B cell (primary cell): ENCODE results near the gene PIF1. TPM values are rescaled to one million over a fixed set of nuclear protein-coding genes. Genes with fewer than 3 reads are reported as not detected.

Experiments
- ATAC-seq: fragments of 200-7000 bp; cut with Tn5 transposase; one replicate; pipeline ENCODE4 v1.10.0; 2021; ENCODE audit warnings: low read depth, mild to moderate bottlenecking, moderate number of reproducible peaks, moderate library complexity
- CTCF ChIA-PET: fragments of 350-600 bp; sonication (Branson Sonifier 250); formaldehyde crosslinking; loops from one replicate; lab custom pipeline; 2021; ENCODE audit warnings: antibody characterized with exemption, inconsistent platforms; lab: Charles Lee
- POLR2A ChIA-PET: fragments of 350-600 bp; sonication (Branson Sonifier 250); formaldehyde crosslinking; loops from one replicate; lab custom pipeline; 2021; ENCODE audit warnings: antibody characterized with exemption; lab: Charles Lee
- DNase-seq: peaks from one replicate; pipeline ENCODE4 v3.0.0; 2013
- H2AFZ ChIP-seq: 2 replicates; pipeline ENCODE4 v1.6.1; 2012; ENCODE audit warnings: mild to moderate bottlenecking, low read depth, low read length; ENCODE audit not compliant: insufficient read depth, poor library complexity, severe bottlenecking
- H3K27ac ChIP-seq, 2 donors: 1 replicate in 1 of 2; 2 replicates in 1 of 2; pipeline ENCODE4 v1.5.1; 2012 to 2013; ENCODE audit warnings: low read length in 2 of 2, mild to moderate bottlenecking in 2 of 2, moderate library complexity in 1 of 2
- H3K27me3 ChIP-seq, 4 experiments: fragments of 200-600 bp in 1 of 4; sonication (generic) in 1 of 4; replicated peaks in 1 of 4; 1 replicate in 2 of 4; 2 replicates in 2 of 4; pipeline versions ENCODE4 v1.6.1 to v1.7.0; 2013 to 2016; ENCODE audit warnings: low read length in 3 of 4, mild to moderate bottlenecking in 2 of 4, mixed read lengths in 1 of 4, moderate library complexity in 1 of 4; ENCODE audit not compliant: insufficient read depth in 4 of 4, control insufficient read depth in 3 of 4; ENCODE audit errors: control extremely low read depth in 1 of 4
- H3K36me3 ChIP-seq, 2 experiments: replicated peaks in 1 of 2; 1 replicate in 1 of 2; 2 replicates in 1 of 2; pipeline versions ENCODE4 v1.6.1 to v1.7.1; 2013; ENCODE audit warnings: low read length in 1 of 2; ENCODE audit not compliant: insufficient read depth in 2 of 2, control insufficient read depth in 1 of 2; ENCODE audit errors: control extremely low read depth in 1 of 2, extremely low read depth in 1 of 2
- H3K4me1 ChIP-seq, 2 donors: fragments of 200-600 bp in 1 of 2; sonication (generic) in 1 of 2; 1 replicate in 1 of 2; 2 replicates in 1 of 2; pipeline versions ENCODE4 v1.5.1 to v1.6.1; 2013 to 2017; ENCODE audit warnings: low read length in 2 of 2; ENCODE audit not compliant: control insufficient read depth in 2 of 2, insufficient read depth in 2 of 2
- H3K4me2 ChIP-seq: replicated peaks from 2 replicates; pipeline ENCODE3; 2012; ENCODE audit warnings: mild to moderate bottlenecking, low read depth, low read length; ENCODE audit not compliant: poor library complexity, severe bottlenecking
- H3K4me3 ChIP-seq, 5 experiments: fragments of 200-600 bp in 1 of 5; sonication (generic) in 1 of 5; 1 replicate in 3 of 5; 2 replicates in 2 of 5; pipeline versions ENCODE4 v1.5.1 to v1.7.0; 2011 to 2016; ENCODE audit warnings: low read length in 4 of 5, mild to moderate bottlenecking in 4 of 5, low read depth in 2 of 5, control low read depth in 1 of 5, moderate library complexity in 1 of 5; ENCODE audit not compliant: insufficient read depth in 1 of 5; ENCODE audit errors: control extremely low read depth in 1 of 5, extremely low read depth in 1 of 5
- H3K79me2 ChIP-seq: fragments of 200-600 bp; sonication (generic); one replicate; pipeline ENCODE4 v1.6.0; 2016; ENCODE audit warnings: low read length; ENCODE audit not compliant: control insufficient read depth, insufficient read depth
- H3K9ac ChIP-seq: fragments of 200-600 bp; sonication (generic); 2 replicates; pipeline ENCODE4 v1.6.1; 2017; ENCODE audit warnings: mild to moderate bottlenecking, low read length, moderate library complexity
- H3K9me3 ChIP-seq, 3 donors: one replicate each; pipeline versions ENCODE4 v1.6.1 to v1.7.1; 2013; ENCODE audit warnings: low read length in 2 of 3; ENCODE audit not compliant: control insufficient read depth in 2 of 3, insufficient read depth in 1 of 3; ENCODE audit errors: control extremely low read depth in 1 of 3
- H4K20me1 ChIP-seq: 2 replicates; pipeline ENCODE4 v1.6.0; 2012; ENCODE audit warnings: mild to moderate bottlenecking, low read length; ENCODE audit not compliant: insufficient read depth, control insufficient read depth, poor library complexity, severe bottlenecking
- H3K27ac Mint-ChIP-seq: one replicate; pipeline ENCODE4 v1.8.0; 2021; ENCODE audit warnings: mixed read lengths
- H3K27me3 Mint-ChIP-seq: one replicate; pipeline ENCODE4 v1.8.0; 2021; ENCODE audit warnings: mixed read lengths
- H3K4me1 Mint-ChIP-seq: one replicate; pipeline ENCODE4 v1.8.0; 2021; ENCODE audit warnings: mixed read lengths
- H3K4me3 Mint-ChIP-seq: one replicate; pipeline ENCODE4 v1.8.0; 2021; ENCODE audit warnings: mixed read lengths
- H3K9me3 Mint-ChIP-seq: one replicate; pipeline ENCODE4 v1.8.0; 2022; ENCODE audit warnings: mixed read lengths; ENCODE audit not compliant: insufficient read depth
- CTCF ChIP-seq: fragments of 200-600 bp; IDR thresholded peaks from one replicate; pipeline ENCODE4 v1.8.0; 2022; ENCODE audit warnings: antibody characterized with exemption, mild to moderate bottlenecking
- EZH2 ChIP-seq: IDR thresholded peaks from 2 replicates; pipeline ENCODE4 v1.6.1; 2012; ENCODE audit warnings: borderline replicate concordance, low read depth, mild to moderate bottlenecking, moderate library complexity, low read length; ENCODE audit not compliant: insufficient read depth, poor library complexity, severe bottlenecking
- WGBS: methylation state at CpG from one replicate; pipeline ENCODE4 v1.1.5; 2013; ENCODE audit warnings: missing lambda C conversion rate; ENCODE audit not compliant: insufficient coverage; 5-methylcytosine and 5-hydroxymethylcytosine counted together
- intact Hi-C: fragments of 100-400 bp; cut with micrococcal nuclease; formaldehyde crosslinking; loops from one replicate; pipeline ENCODE4 v1.10.0; 2022
- polyA plus RNA-seq: library from polyadenylated mRNA; depleted of rRNA; stranded (reverse); fragments of >200 nt; gene quantifications from 2 replicates; pipeline ENCODE4 v1.2.3, GENCODE V29; 2012
- total RNA-seq, 2 donors: library from RNA; stranded (reverse); fragments of 120-200 nt in 1 of 2; gene quantifications; 1 replicate in 1 of 2; 2 replicates in 1 of 2; pipeline versions ENCODE4 v1.2.3 to v1.2.4, GENCODE V29; 2013 to 2022

The PIF1 gene
- total and polyA plus RNA-seq, 2 donors (not counting 1 experiment from before 2014, with no cell fraction given) = 2.0 to 6.2 TPM

- no peak for TF ChIP-seq EZH2
- TF ChIP-seq CTCF = no peak
- 65% methylated on average over 3 of the region's 4 CpGs for WGBS
- no peaks in the 10 kb centered on the region for H3K9me3 Mint-ChIP-seq
- no peak overlapping the region for H3K4me3 Mint-ChIP-seq
- Histone ChIP-seq H3K27me3 (no peaks in the 10 kb centered on the region), H3K4me2 (no peak overlapping the region), H3K27ac (no peak overlapping the region), H3K79me2 (peaks cover 90% of the 10 kb centered on the region), H3K4me3 (no peak overlapping the region), H2AFZ (no peak overlapping the region), H3K4me1 (peaks cover 19 to 38% of the 10 kb centered on the region in 2 donors), H3K9me3 (no peaks in the 10 kb centered on the region), H3K9ac (no peak overlapping the region), H4K20me1 (peaks cover 86% of the 10 kb centered on the region), H3K36me3 (peaks cover 0 to 78% of the 10 kb centered on the region in 2 experiments)
- DNase-seq (no peak), ATAC-seq (no peak)
- no peaks in the 10 kb centered on the region for H3K27me3 Mint-ChIP-seq
- H3K27ac Mint-ChIP-seq = peak overlapping the region; percentile 15
- intact Hi-C loops = no loop called here
- H3K4me1 Mint-ChIP-seq = peaks cover 66% of the 10 kb centered on the region
- CTCF ChIA-PET = interaction anchor here (0.5 kb wide), 1 partner anchor 508 kb away, joined by 3 read pairs; no protein-coding TSS in a partner anchor
- POLR2A ChIA-PET = no interaction called here
These were observed 28.6 kb upstream of the PIF1 start for GRCh38 chr15:64854041-64854440.

GRCh38 chr15:64851503-64851840 lies 26.0 kb upstream of the PIF1 start:
- Mint-ChIP-seq H3K27me3 (no peaks in the 10 kb centered on the region), H3K4me3 (no peak overlapping the region), H3K9me3 (no peaks in the 10 kb centered on the region), H3K4me1 (peaks cover 63% of the 10 kb centered on the region), H3K27ac (peak overlapping the region; percentile 73)
- CTCF ChIA-PET = interaction anchor here (0.8 to 1.9 kb wide), 5 partner anchors 11 to 55 kb away, joined by 3 to 7 read pairs (median 4); no protein-coding TSS in a partner anchor
- WGBS = 82% methylated on average over 5 of the region's 6 CpGs
- Histone ChIP-seq H3K4me1 (peaks cover 29 to 40% of the 10 kb centered on the region in 2 donors), H3K79me2 (peaks cover 98% of the 10 kb centered on the region), H3K27me3 (no peaks in the 10 kb centered on the region), H3K9me3 (no peaks in the 10 kb centered on the region), H3K4me3 (no peak overlapping the region), H3K4me2 (no peak overlapping the region), H3K9ac (no peak overlapping the region), H2AFZ (no peak overlapping the region), H4K20me1 (peaks cover 84% of the 10 kb centered on the region), H3K27ac (no peak overlapping the region), H3K36me3 (peaks cover 0 to 78% of the 10 kb centered on the region in 2 experiments)
- no peak for ATAC-seq
- DNase-seq = no peak
- TF ChIP-seq CTCF = no peak
- no peak for TF ChIP-seq EZH2
- POLR2A ChIA-PET = interaction anchor here (0.7 kb wide), 1 partner anchor 42 kb away, joined by 3 read pairs; no protein-coding TSS in a partner anchor
- intact Hi-C loops = no loop called here
